NB4 (cell line): Measurements from ENCODE around the gene SLC12A4.

Experiments
- DNase-seq: peaks from one replicate; pipeline ENCODE4 v3.0.0; 2010; ENCODE audit warnings: low read depth
- H3K4me3 ChIP-seq: one replicate; pipeline ENCODE4 v1.5.1; 2011; ENCODE audit warnings: mild to moderate bottlenecking, low read depth, low read length, moderate library complexity
- MYC ChIP-seq: IDR thresholded peaks from 2 replicates; pipeline ENCODE4 v1.6.1; 2011; ENCODE audit warnings: low read depth, low read length
- POLR2A ChIP-seq: IDR thresholded peaks from 2 replicates; pipeline ENCODE4 v1.6.1; 2011; ENCODE audit warnings: mild to moderate bottlenecking; ENCODE audit not compliant: insufficient read length; ENCODE audit errors: extremely low read depth
- TF ChIP-seq, protein P1 (sequence below): IDR thresholded peaks from one replicate; pipeline ENCODE4 v1.5.1; 2012; ENCODE audit warnings: low read depth, low read length
- TF ChIP-seq, protein P2 (sequence below): IDR thresholded peaks from 2 replicates; pipeline ENCODE4 v1.6.1; 2011; ENCODE audit warnings: low read depth, low read length

Gene SLC12A4

DNA sequence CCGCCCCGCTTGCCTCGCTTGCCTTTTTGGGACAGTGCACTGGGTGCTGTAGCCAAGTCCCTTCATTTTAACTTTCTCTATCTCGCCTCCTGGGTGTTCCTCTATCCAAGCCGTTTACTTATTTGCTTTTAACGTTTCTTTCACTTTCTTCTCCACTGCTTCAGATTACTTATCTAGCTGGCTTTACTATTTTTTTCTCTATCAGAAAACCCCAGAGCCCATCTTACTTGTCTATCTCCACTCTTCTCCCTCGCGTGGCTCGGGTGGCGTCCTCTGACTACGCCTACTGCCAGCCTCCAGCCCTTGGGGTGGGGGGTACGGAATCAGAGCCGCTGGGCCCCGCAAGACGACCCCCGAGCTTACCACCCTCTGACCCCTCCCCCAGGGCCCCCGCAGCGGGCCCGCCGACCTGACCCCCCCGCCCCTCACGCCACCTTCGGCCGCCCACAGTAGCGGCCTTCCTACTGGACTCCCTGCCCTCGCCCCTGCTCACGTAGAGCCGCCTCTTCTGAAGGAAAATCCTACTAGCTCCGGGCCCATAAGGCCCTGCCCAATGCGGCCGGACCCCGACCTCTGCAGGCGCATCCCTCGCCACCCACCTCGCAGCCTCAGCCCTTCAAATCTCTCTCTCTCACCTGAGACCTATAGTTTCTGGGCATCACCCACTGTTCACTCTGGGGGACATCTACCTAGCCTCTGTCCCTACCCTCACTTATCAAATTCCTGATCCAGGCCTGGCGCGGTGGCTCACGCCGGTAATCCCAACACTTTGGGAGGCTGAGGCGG lies 1.0 kb upstream of the SLC12A4 start:
- no peak for DNase-seq
- TF ChIP-seq, protein P1, sequence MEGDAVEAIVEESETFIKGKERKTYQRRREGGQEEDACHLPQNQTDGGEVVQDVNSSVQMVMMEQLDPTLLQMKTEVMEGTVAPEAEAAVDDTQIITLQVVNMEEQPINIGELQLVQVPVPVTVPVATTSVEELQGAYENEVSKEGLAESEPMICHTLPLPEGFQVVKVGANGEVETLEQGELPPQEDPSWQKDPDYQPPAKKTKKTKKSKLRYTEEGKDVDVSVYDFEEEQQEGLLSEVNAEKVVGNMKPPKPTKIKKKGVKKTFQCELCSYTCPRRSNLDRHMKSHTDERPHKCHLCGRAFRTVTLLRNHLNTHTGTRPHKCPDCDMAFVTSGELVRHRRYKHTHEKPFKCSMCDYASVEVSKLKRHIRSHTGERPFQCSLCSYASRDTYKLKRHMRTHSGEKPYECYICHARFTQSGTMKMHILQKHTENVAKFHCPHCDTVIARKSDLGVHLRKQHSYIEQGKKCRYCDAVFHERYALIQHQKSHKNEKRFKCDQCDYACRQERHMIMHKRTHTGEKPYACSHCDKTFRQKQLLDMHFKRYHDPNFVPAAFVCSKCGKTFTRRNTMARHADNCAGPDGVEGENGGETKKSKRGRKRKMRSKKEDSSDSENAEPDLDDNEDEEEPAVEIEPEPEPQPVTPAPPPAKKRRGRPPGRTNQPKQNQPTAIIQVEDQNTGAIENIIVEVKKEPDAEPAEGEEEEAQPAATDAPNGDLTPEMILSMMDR = no peak
- TF ChIP-seq, protein P2, sequence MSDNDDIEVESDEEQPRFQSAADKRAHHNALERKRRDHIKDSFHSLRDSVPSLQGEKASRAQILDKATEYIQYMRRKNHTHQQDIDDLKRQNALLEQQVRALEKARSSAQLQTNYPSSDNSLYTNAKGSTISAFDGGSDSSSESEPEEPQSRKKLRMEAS = no peak
- TF ChIP-seq MYC = no peak
- no peak for TF ChIP-seq POLR2A

DNA sequence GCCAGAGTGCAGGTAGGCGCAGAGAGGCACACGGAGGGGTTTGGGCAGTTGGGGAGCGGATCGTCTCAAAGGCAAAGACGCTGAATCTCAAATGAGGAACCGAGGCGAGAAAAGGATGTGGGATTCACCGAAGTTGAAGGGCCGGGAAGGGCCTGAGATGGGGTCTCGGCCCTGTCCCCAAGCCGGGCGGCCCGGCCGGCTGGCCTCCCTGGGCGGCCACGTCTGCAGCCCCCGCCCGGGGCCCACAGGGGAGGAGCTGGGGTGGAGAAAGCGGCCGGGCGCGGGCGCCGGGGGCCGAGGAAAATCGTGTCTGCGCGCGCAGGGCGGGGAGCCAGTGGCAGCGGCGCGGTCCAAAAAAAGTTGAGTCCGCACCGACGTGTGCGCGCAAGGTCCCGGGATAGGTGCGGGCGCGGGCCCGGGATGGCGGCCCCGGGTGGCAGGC lies 458 bp downstream of the SLC12A4 start:
- peak overlapping the region; percentile 64 for H3K4me3 ChIP-seq
- TF ChIP-seq POLR2A (no peak), MYC (no peak)
- TF ChIP-seq, protein P2 = no peak
- TF ChIP-seq, protein P1 = no peak
- peak; percentile 61 for DNase-seq

More for the DNA sequence above, 1.0 kb upstream of the SLC12A4 start:
- no peak overlapping the region for H3K4me3 ChIP-seq

GRCh38 chr16:67967183-67967957 lies 1.1 kb downstream of the SLC12A4 start:
- DNase-seq = no peak
- TF ChIP-seq, protein P1 = no peak
- TF ChIP-seq, protein P2 = no peak
- TF ChIP-seq MYC (no peak), POLR2A (no peak)
- peak overlapping the region; percentile 64 for H3K4me3 ChIP-seq

GRCh38 chr16:67966549-67967182 lies 1.8 kb downstream of the SLC12A4 start:
- peak; percentile 59 for DNase-seq
- H3K4me3 ChIP-seq = no peak overlapping the region
- TF ChIP-seq POLR2A = no peak
- TF ChIP-seq, protein P1 = no peak
- TF ChIP-seq MYC = no peak
- TF ChIP-seq, protein P2 = no peak

GRCh38 chr16:67965668-67966548 lies 2.5 kb downstream of the SLC12A4 start:
- H3K4me3 ChIP-seq = no peak overlapping the region
- no peak for TF ChIP-seq MYC
- TF ChIP-seq, protein P2 = no peak
- TF ChIP-seq, protein P1 = no peak
- TF ChIP-seq POLR2A = no peak
- no peak for DNase-seq
